Heart right ventricle (tissue), 16 donors: Measurements from ENCODE around the gene DENND1A. TPM values are rescaled to one million over a fixed set of nuclear protein-coding genes. Genes with fewer than 3 reads are reported as not detected.

Experiments
- ATAC-seq, 8 donors: fragments of 200-7000 bp; cut with Tn5 transposase; one replicate each; pipeline ENCODE4 v1.9.1; 2020; ENCODE audit warnings: mild to moderate bottlenecking in 8 of 8, moderate library complexity in 8 of 8, moderate number of reproducible peaks in 1 of 8
- DNase-seq, 2 donors: peaks; one replicate each; pipeline ENCODE4 v3.0.0-alpha.2; 2020
- H3K27ac ChIP-seq, 10 donors: fragments of 200-600 bp; sonication (generic) in 2 of 10; one replicate each; pipeline versions ENCODE4 v1.5.0 to v1.8.0; 2020 to 2022; ENCODE audit warnings: mild to moderate bottlenecking in 3 of 10
- H3K27me3 ChIP-seq, 7 donors: fragments of 200-600 bp; one replicate each; pipeline ENCODE4 v1.8.0; 2021 to 2022; ENCODE audit warnings: mild to moderate bottlenecking in 2 of 7
- H3K36me3 ChIP-seq, 9 donors: fragments of 200-600 bp; sonication (generic) in 1 of 9; one replicate each; pipeline versions ENCODE4 v1.5.0 to v1.8.0; 2020 to 2022; ENCODE audit warnings: mild to moderate bottlenecking in 2 of 9
- H3K4me1 ChIP-seq, 9 donors: fragments of 200-600 bp; sonication (generic) in 1 of 9; one replicate each; pipeline versions ENCODE4 v1.5.0 to v1.8.0; 2020 to 2022; ENCODE audit warnings: mild to moderate bottlenecking in 4 of 9
- H3K4me3 ChIP-seq, 10 donors: fragments of 200-600 bp; sonication (generic) in 2 of 10; one replicate each; pipeline versions ENCODE4 v1.5.0 to v1.8.0; 2020 to 2022; ENCODE audit warnings: mild to moderate bottlenecking in 7 of 10, moderate library complexity in 2 of 10
- H3K9me3 ChIP-seq, 11 donors: fragments of 200-600 bp in 10 of 11; sonication (generic) in 2 of 11; one replicate each; pipeline versions ENCODE4 v1.5.0 to v1.8.0; 2013 to 2022; ENCODE audit warnings: mild to moderate bottlenecking in 2 of 11, control low read depth in 1 of 11, moderate library complexity in 1 of 11
- CTCF ChIP-seq, 9 donors: fragments of 200-600 bp; sonication (generic) in 2 of 9; IDR thresholded peaks; one replicate each; pipeline versions ENCODE4 v1.5.0 to v1.8.0; 2021 to 2022; ENCODE audit warnings: antibody characterized with exemption in 9 of 9, mild to moderate bottlenecking in 5 of 9, moderate library complexity in 1 of 9
- WGBS, 2 donors: extraction: QIAGEN DNeasy Blood & Tissue Kit; methylation state at CpG; one replicate each; pipeline ENCODE4 v1.1.7; 2013; ENCODE audit warnings: inconsistent platforms in 1 of 2; 5-methylcytosine and 5-hydroxymethylcytosine counted together
- intact Hi-C, 10 donors: fragments of 100-400 bp; cut with DNase I; formaldehyde crosslinking; loops; one replicate each; pipeline versions ENCODE4 v1.11.1 to v1.14.2; 2022
- polyA plus RNA-seq, 2 donors: library from polyadenylated mRNA; stranded (reverse); fragments of 200-250 nt; gene quantifications; one replicate each; pipeline ENCODE4 v1.2.3, GENCODE V29; 2013
- total RNA-seq, 10 donors: library from RNA; stranded (reverse); fragmentation: NEBNext Ultra II Directional in 3 of 10; extraction: Animal tissue kit (Norgen Biotek cat#: 25700) in 3 of 10; gene quantifications; one replicate each; pipeline versions ENCODE4 v1.2.1 to v1.2.4, GENCODE V29; 2021 to 2023
- donor health status: Arrhythmogenic right ventricular cardiomyopathy.
- donor health status: ischemic (EF 13 %, LVEDD 7.1; RV severe dilation, severe dysfunction).
- donor health status: healthy with polysubstance abuse.
- donor health status: DM: no; HTN: yes; CAD: no.
- donor health status: DM: no; HTN: no; CAD: no.
- donor health status: ischemic (EF 25% LVEDD 6.9; RV normal size, moderate dysfunction).
- donor health status: ischemic (EF 25% LVEDD 5.7; RV mildly dilated, moderate dysfunction).
- donor health status: healthy.
- donor health status: DM: yes; HTN: yes; CAD: no.
- donor health status: Ischemic cardiomyopathy.
- donor health status: ischemic (EF 35%, LVEDD 5.7; RV mildly dilated, moderate dysfunction).
- donor health status: nonischemic (EF 11% LVEDD 7.7; RV severe dilation, severe dysfunction).
- donor health status: DM: yes; HTN: yes; CAD: no.
- donor health status: PGD.
- donor health status: ischemic (EF 29% LVEDD 5.4; RV normal size, mild dysfunction).
- donor health status: nonischemic (EF 23%, LVEDD 6.1; RV moderate dilation, normal function).

DENND1A gene
- total and polyA plus RNA-seq, 12 donors = 7.3 to 19.6 (median 12.2) TPM

GRCh38 chr9:123645126-123645525 is 284.8 kb downstream of the DENND1A start:
- H3K4me3 ChIP-seq = no peak overlapping the region
- WGBS, 2 donors = 96 to 97% methylated on average over 4 of the region's 4 CpGs

GRCh38 chr9:123643518-123643917 is 286.4 kb downstream of the DENND1A start:
- Histone ChIP-seq H3K9me3 (no peaks in the 10 kb centered on the region), H3K4me3 (no peak overlapping the region), H3K27me3 (no peaks in the 10 kb centered on the region), H3K27ac (no peak overlapping the region), H3K36me3 (peaks cover 0 to 9% (median 0%) of the 10 kb centered on the region in 9 donors), H3K4me1 (peaks cover 0 to 23% (median 10%) of the 10 kb centered on the region in 9 donors)
- DNase-seq (no peak), ATAC-seq (peak in 1 of 8 donors; percentile 16)
- WGBS, 2 donors = 82 to 88% methylated on average over 9 of the region's 9 CpGs
- no peak for TF ChIP-seq CTCF (IDR thresholded peaks at IDR 0.05)
- intact Hi-C loops = no loop called here

More at GRCh38 chr9:123645126-123645525, 284.8 kb downstream of the DENND1A start:
- no peak for DNase-seq
- no peak for ATAC-seq
- no peak for TF ChIP-seq CTCF (IDR thresholded peaks at IDR 0.05)
- Histone ChIP-seq H3K4me1 (peaks cover 0 to 21% (median 9%) of the 10 kb centered on the region in 9 donors), H3K36me3 (peaks cover 0 to 9% (median 0%) of the 10 kb centered on the region in 9 donors), H3K27ac (no peak overlapping the region), H3K27me3 (no peaks in the 10 kb centered on the region), H3K9me3 (no peaks in the 10 kb centered on the region)
- intact Hi-C loops = no loop called here

- H3K9me3 ChIP-seq = no peaks in the 10 kb centered on the region
- 48 to 55% methylated on average over 12 of the region's 12 CpGs for WGBS, 2 donors
- peak in 1 of 2 donors; percentile 58 for DNase-seq
- peaks cover 0 to 30% (median 12%) of the 10 kb centered on the region in 9 donors for H3K4me1 ChIP-seq
- intact Hi-C loops = no loop called here
- ATAC-seq = peak in 7 of 8 donors; percentile 73 to 95 (median 86)
- no peaks in the 10 kb centered on the region for H3K27me3 ChIP-seq
- no peak for TF ChIP-seq CTCF (IDR thresholded peaks at IDR 0.05)
- no peak overlapping the region for H3K27ac ChIP-seq
- H3K4me3 ChIP-seq = no peak overlapping the region
- peaks cover 0 to 9% (median 0%) of the 10 kb centered on the region in 9 donors for H3K36me3 ChIP-seq
Observed at GRCh38 chr9:123642291-123643278, 287.3 kb downstream of the DENND1A start.

GRCh38 chr9:123640792-123641222 is 289.1 kb downstream of the DENND1A start:
- intact Hi-C loops = no loop called here
- peaks cover 0 to 37% (median 12%) of the 10 kb centered on the region in 9 donors for H3K4me1 ChIP-seq

More at GRCh38 chr9:123640792-123641222, 289.1 kb downstream of the DENND1A start:
- WGBS, 2 donors = 71 to 90% methylated on average over 4 of the region's 4 CpGs
- ATAC-seq = no peak
- Histone ChIP-seq H3K9me3 (no peaks in the 10 kb centered on the region), H3K4me3 (no peak overlapping the region), H3K36me3 (peaks cover 0 to 5% (median 0%) of the 10 kb centered on the region in 9 donors), H3K27ac (no peak overlapping the region), H3K27me3 (no peaks in the 10 kb centered on the region)
- DNase-seq = no peak
- no peak for TF ChIP-seq CTCF (IDR thresholded peaks at IDR 0.05)
